Natural killer cell treated with Interleukin-12 subunit alpha and Interleukin-12 subunit beta and Interleukin-15 and Interleukin-18, amount 100 ng/mL, for 72 hours (primary cell): ENCODE results near the gene C11orf97. TPM values are rescaled to one million over a fixed set of nuclear protein-coding genes. Genes with fewer than 3 reads are reported as not detected.
"Not testable (repeated sequence)": the region's sequence is repeated elsewhere in the genome, so short reads cannot be mapped to it uniquely, and the experiment has no call there.

Experiments used
- ATAC-seq, 2 donors: fragments of 150-1000 bp; cut with Tn5 transposase in 1 of 2; sonication (Bioruptor Pico), chemical (Tn5 transposase) in 1 of 2; 2 replicates each; pipeline ENCODE4 v1.10.0; 2021
- DNase-seq: peaks from one replicate; pipeline ENCODE4 v3.0.0; 2022; ENCODE audit warnings: low spot score
- H3K27ac Mint-ChIP-seq, 2 donors: 1 replicate in 1 of 2; 2 replicates in 1 of 2; pipeline ENCODE4 v1.8.0; 2022; ENCODE audit warnings: mixed read lengths in 2 of 2, mild to moderate bottlenecking in 1 of 2, moderate library complexity in 1 of 2
- H3K27me3 Mint-ChIP-seq, 2 donors: 1 replicate in 1 of 2; 2 replicates in 1 of 2; pipeline ENCODE4 v1.8.0; 2022; ENCODE audit warnings: mixed read lengths in 2 of 2
- H3K36me3 Mint-ChIP-seq: one replicate; pipeline ENCODE4 v1.8.0; 2022; ENCODE audit warnings: mixed read lengths
- H3K4me1 Mint-ChIP-seq, 2 donors: 1 replicate in 1 of 2; 2 replicates in 1 of 2; pipeline ENCODE4 v1.8.0; 2022; ENCODE audit warnings: low read depth in 2 of 2, mixed read lengths in 2 of 2, mild to moderate bottlenecking in 1 of 2
- H3K4me3 Mint-ChIP-seq: one replicate; pipeline ENCODE4 v1.8.0; 2022; ENCODE audit warnings: mixed read lengths
- H3K9me3 Mint-ChIP-seq: 2 replicates; pipeline ENCODE4 v1.8.0; 2022; ENCODE audit warnings: mixed read lengths
- total RNA-seq, 2 donors: library from RNA; stranded (reverse); gene quantifications; one replicate each; pipeline ENCODE4 v1.2.3, GENCODE V29; 2022

C11orf97 gene
- total RNA-seq: not detected

- Mint-ChIP-seq H3K27ac (peak within 1 kb of the TSS in 1 of 2 donors; percentile 67), H3K27me3 (peaks cover 9 to 14% of the 10 kb centered on the region in 2 donors)
- peak; percentile 95 for ATAC-seq
These were observed at the start of gene C11orf97 for GRCh38 chr11:94511932-94512781. Gene C11orf97 (plus strand): TSS chr11:94512461. CDS start chr11:94512529, 68 bp downstream.

GRCh38 chr11:94469416-94469815 is 42.8 kb upstream of the C11orf97 start:
- Mint-ChIP-seq H3K9me3 (no peaks in the 10 kb centered on the region), H3K27ac (no peak overlapping the region), H3K4me3 (no peak overlapping the region), H3K27me3 (no peaks in the 10 kb centered on the region), H3K36me3 (peaks cover 20% of the 10 kb centered on the region), H3K4me1 (peaks cover 18 to 25% of the 10 kb centered on the region in 2 donors)
- peak in 1 of 2 donors; percentile 85 for ATAC-seq
- no peak for DNase-seq

More at GRCh38 chr11:94511932-94512781, at the start of gene C11orf97:
- Mint-ChIP-seq H3K4me3 (peak within 1 kb of the TSS; percentile 77), H3K9me3 (no peaks in the 10 kb centered on the region), H3K36me3 (no peaks in the 10 kb centered on the region), H3K4me1 (peaks cover 12 to 15% of the 10 kb centered on the region in 2 donors)
- DNase-seq: peak; percentile 85

DNA sequence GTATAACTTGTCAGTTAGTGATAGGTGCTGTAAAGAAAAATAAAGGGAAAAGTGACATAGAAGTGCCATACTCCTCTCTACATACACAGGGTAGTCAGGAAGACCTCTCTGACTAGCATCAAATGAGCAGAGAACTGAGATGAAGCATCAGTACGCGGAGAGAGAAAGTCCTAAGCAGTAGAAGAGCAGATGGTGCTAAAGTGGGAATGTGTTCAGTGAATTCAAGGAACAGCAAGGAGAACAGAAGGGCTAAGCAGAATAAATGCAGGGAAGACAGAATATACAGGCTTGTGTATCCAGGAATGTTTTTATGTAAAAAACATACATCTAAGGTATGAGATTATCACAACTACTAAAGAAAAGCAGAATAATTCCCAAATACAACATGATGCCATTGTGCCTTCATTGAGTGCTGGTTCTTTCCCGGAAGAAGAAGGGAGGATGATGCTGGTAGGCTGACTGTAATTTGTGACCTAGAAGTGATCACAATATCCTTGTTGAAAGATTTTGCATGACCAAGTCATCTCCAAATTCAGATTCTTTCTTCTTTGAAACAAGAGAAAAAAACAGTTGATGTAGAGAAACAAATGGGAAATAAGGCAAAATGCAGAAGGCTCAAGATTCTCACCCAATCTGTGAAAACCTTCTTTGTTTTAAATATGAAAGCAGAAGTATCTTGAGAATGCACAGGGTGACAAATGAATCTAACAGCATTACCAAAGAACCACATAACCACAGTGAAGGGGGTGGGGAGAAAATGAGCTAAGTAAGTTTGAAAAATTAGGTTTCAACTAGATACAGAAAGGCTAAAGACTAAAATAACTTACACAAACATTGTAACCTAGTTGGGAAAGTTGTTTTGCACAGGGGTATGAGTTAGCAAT is 39.1 kb upstream of the C11orf97 start:
- no peaks in the 10 kb centered on the region for H3K9me3 Mint-ChIP-seq
- H3K27me3 Mint-ChIP-seq: no peaks in the 10 kb centered on the region
- peak; percentile 91 to 93 for ATAC-seq
- DNase-seq: peak; percentile 62
- H3K4me3 Mint-ChIP-seq: peak overlapping the region; percentile 68
- peak overlapping the region; percentile 79 to 85 for H3K27ac Mint-ChIP-seq
- peaks cover 10% of the 10 kb centered on the region for H3K36me3 Mint-ChIP-seq
- H3K4me1 Mint-ChIP-seq: peaks cover 24 to 31% of the 10 kb centered on the region in 2 donors

GRCh38 chr11:94477624-94478023 is 34.6 kb upstream of the C11orf97 start:
- no peak overlapping the region for H3K4me3 Mint-ChIP-seq
- H3K9me3 Mint-ChIP-seq: no peaks in the 10 kb centered on the region
- H3K27me3 Mint-ChIP-seq: no peaks in the 10 kb centered on the region
- H3K27ac Mint-ChIP-seq: no peak overlapping the region
- ATAC-seq (no peak), DNase-seq (no peak)
- peaks cover 26% of the 10 kb centered on the region for H3K36me3 Mint-ChIP-seq
- H3K4me1 Mint-ChIP-seq: peaks cover 22 to 27% of the 10 kb centered on the region in 2 donors

DNA sequence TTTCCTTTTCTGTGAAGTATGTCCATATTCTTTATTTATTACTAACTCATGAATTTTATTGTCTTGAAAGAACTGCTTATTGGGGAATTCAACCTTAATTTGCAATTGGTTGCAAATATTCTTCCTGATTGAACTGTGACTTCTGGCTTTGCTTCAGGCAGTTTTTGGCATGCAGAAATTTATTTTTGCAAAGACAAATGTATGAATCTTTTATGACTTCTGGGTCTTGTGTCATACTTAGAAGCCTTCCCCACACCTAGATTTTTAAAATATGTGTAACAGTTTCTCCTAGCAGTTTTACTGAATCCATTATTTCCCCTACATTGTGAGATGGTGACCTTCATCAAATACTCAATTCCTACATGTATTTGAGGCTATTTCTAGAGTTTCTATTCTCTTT is 30.9 kb upstream of the C11orf97 start:
- DNase-seq (no peak), ATAC-seq (no peak)
- peaks cover 6 to 9% of the 10 kb centered on the region in 2 donors for H3K4me1 Mint-ChIP-seq
- no peak overlapping the region for H3K4me3 Mint-ChIP-seq
- peaks cover 34% of the 10 kb centered on the region for H3K36me3 Mint-ChIP-seq
- H3K27ac Mint-ChIP-seq: no peak overlapping the region
- H3K27me3 Mint-ChIP-seq: no peaks in the 10 kb centered on the region
- H3K9me3 Mint-ChIP-seq: no peaks in the 10 kb centered on the region

DNA sequence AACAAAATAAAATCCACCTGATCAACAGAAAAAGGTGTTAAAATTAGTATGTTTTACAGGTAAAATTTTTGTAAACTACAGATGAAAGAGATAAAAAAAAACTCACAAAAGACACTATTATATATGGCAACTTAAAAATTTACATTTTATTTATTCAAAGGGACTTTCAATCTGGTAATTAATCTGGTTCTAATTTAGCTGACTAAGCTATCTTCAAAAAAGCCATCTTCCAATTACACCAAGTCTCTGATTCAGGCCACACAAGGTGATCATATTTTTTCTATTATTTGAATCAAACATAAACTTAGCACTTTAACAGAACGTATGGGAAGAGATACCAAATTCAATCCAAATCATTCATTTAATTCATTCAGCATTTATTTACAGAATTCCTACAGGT is 26.2 kb upstream of the C11orf97 start:
- ATAC-seq: no peak
- Mint-ChIP-seq H3K9me3 (no peaks in the 10 kb centered on the region), H3K36me3 (peaks cover 59% of the 10 kb centered on the region), H3K27ac (peak overlapping the region in 1 of 2 donors; percentile 7), H3K27me3 (no peaks in the 10 kb centered on the region), H3K4me1 (peaks cover 3 to 8% of the 10 kb centered on the region in 2 donors), H3K4me3 (no peak overlapping the region)
- no peak for DNase-seq

DNA sequence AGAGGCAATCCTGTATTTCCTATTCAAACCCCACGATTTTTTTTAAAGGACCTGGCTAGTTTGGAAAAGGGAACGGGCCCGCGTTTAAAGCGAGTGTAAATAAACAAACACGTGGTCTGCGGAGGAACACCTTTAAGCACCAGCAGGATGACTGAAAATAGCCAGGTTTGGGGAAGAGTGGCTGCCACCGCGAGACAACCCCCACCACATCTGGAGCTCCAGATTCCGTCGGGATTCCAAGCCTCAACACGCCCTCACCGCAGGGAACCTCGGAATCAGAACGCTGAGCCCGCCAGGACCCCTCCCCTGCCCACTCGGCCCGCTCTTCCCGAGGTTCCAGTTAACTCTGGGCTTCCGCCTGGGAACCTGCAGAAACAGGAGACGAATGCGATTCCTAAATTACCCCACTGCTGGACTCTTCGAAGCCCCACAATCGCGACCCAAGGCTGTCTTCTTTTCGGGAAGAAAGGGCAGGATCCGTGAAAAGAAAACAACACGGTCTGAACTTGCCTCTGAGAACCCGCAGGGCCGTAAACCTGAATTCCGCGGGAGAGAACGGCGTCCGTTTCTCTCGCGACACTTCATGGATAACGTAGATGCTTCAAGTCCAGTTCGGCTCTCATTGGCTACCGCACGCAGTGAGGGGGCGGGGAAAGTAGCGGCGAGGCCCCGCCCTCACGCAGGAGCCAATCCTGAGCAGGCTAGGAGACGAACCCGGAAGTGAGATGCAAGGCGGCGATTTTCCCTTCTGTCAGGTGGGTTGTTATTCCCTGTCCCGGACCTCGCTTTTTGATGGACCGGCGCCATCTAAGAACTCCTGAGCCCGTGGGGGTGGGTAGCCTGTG is 18.8 kb upstream of the C11orf97 start, which contains the start of the genes ANKRD49 and MRE11:
Gene ANKRD49, plus strand, starts transcription at position 704 of the 845 bp plus-strand sequence. CDS start 2,710 bp downstream, outside the sequence.
Gene MRE11, minus strand, starts transcription at position 564 of the 845 bp plus-strand sequence. CDS start 1,043 bp downstream, outside the sequence.
- Mint-ChIP-seq H3K27ac (peak within 1 kb of the TSS; percentile 91 to 96), H3K4me1 (peaks cover 16 to 27% of the 10 kb centered on the region in 2 donors), H3K27me3 (no peaks in the 10 kb centered on the region), H3K4me3 (peak within 1 kb of the TSS; percentile 95), H3K36me3 (peaks cover 19% of the 10 kb centered on the region), H3K9me3 (no peaks in the 10 kb centered on the region)
- peak; percentile 100 for ATAC-seq
- DNase-seq: peak; percentile 96

DNA sequence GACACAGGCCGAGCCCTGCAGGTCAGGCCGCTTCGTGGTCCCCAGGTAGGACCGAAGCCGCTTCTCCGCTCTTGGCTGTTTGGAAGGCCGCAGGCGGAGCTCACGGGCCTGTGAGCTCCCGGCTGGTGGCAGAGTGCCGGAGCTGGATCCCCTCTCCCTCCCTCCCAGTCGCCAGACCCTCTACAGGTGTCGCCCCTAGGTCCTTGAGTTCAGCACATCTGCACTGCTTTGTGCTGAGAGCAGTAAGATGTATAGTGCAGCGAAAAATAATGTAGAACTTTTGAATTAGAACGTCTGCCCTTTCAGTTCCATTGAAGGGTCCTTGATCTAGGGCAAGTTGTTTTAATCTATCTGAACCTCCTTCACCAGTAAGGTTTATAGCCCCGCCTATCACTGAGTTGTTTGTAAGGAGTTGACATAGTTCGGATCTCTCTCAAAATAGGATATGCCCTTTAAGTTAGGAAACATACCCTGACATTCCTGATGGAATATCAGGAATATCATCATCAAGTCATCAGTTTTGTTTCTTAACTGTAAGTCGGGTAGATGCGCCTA is 18.1 kb upstream of the C11orf97 start:
- Mint-ChIP-seq H3K4me3 (peak overlapping the region; percentile 95), H3K27ac (peak overlapping the region; percentile 91 to 96), H3K36me3 (peaks cover 17% of the 10 kb centered on the region), H3K9me3 (no peaks in the 10 kb centered on the region), H3K27me3 (no peaks in the 10 kb centered on the region), H3K4me1 (peaks cover 16 to 27% of the 10 kb centered on the region in 2 donors)
- DNase-seq (no peak), ATAC-seq (peak; percentile 75 to 76)

GRCh38 chr11:94500181-94500580 is 12.1 kb upstream of the C11orf97 start:
- H3K27ac Mint-ChIP-seq: no peak overlapping the region
- no peak overlapping the region for H3K4me3 Mint-ChIP-seq
- ATAC-seq (no peak), DNase-seq (no peak)
- H3K9me3 Mint-ChIP-seq: no peaks in the 10 kb centered on the region
- peaks cover 2 to 3% of the 10 kb centered on the region in 2 donors for H3K4me1 Mint-ChIP-seq
- no peaks in the 10 kb centered on the region for H3K27me3 Mint-ChIP-seq
- H3K36me3 Mint-ChIP-seq: peaks cover 6% of the 10 kb centered on the region

- Mint-ChIP-seq H3K9me3 (no peaks in the 10 kb centered on the region), H3K4me3 (no peak overlapping the region), H3K36me3 (peaks cover 6% of the 10 kb centered on the region), H3K4me1 (no peaks in the 10 kb centered on the region), H3K27ac (no peak overlapping the region), H3K27me3 (no peaks in the 10 kb centered on the region)
- DNase-seq (no peak), ATAC-seq (no peak)
These were observed 10.7 kb upstream of the C11orf97 start for GRCh38 chr11:94501522-94501921.

DNA sequence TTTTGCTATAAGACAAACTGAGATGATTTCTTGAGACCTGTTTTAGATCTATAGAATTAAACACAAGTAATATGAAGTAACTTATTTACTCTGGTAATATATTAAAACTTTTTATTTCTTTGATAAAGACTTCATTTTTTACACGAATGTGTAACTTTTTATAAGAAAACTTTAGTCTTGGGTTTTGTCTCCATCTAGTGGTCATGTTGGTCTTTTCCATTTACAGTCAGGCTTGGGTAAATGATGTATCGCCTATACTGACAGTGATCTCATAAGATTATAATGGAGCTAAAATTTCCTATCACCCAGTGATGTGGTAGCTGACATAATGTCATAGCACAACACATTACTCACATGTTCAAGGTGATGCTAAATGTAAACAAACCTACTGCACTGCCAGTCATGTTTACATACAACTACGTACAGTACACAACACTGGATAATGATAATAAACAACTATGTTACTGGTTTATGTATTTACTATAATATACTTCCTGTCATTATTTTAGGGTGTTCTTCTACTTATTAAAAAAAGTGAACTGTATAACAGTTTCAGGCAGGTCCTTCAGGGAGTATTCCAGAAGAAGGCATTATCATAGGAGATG is 7.5 kb upstream of the C11orf97 start:
- ATAC-seq (peak in 1 of 2 donors; percentile 62), DNase-seq (no peak)
- H3K4me1 Mint-ChIP-seq: no peaks in the 10 kb centered on the region
- no peaks in the 10 kb centered on the region for H3K27me3 Mint-ChIP-seq
- no peaks in the 10 kb centered on the region for H3K36me3 Mint-ChIP-seq
- no peaks in the 10 kb centered on the region for H3K9me3 Mint-ChIP-seq
- no peak overlapping the region for H3K27ac Mint-ChIP-seq
- H3K4me3 Mint-ChIP-seq: no peak overlapping the region

GRCh38 chr11:94506513-94506912 is 5.7 kb upstream of the C11orf97 start:
- H3K27ac Mint-ChIP-seq, H3K4me3 Mint-ChIP-seq, ATAC-seq, DNase-seq, H3K36me3 Mint-ChIP-seq, H3K9me3 Mint-ChIP-seq, H3K4me1 Mint-ChIP-seq, H3K27me3 Mint-ChIP-seq: not testable (repeated sequence)
